HFFc6 (cell line): ENCODE results near the gene KCNIP1. TPM values are rescaled to one million over a fixed set of nuclear protein-coding genes. Genes with fewer than 3 reads are reported as not detected.

Source experiments
- DNase-seq: peaks from one replicate; pipeline ENCODE4 v3.0.0-alpha.2; 2018
- H3K27ac Mint-ChIP-seq: 2 replicates; pipeline ENCODE4 v1.8.0; 2020; ENCODE audit warnings: mild to moderate bottlenecking, mixed read lengths
- H3K27me3 Mint-ChIP-seq: 2 replicates; pipeline ENCODE4 v1.8.0; 2021; ENCODE audit warnings: mild to moderate bottlenecking, moderate library complexity, mixed read lengths; ENCODE audit not compliant: insufficient read depth
- H3K36me3 Mint-ChIP-seq: 2 replicates; pipeline ENCODE4 v1.8.0; 2021; ENCODE audit warnings: low read depth, mixed read lengths
- H3K4me1 Mint-ChIP-seq: 2 replicates; pipeline ENCODE4 v1.8.0; 2020; ENCODE audit warnings: low read depth, mixed read lengths
- H3K4me3 Mint-ChIP-seq: 2 replicates; pipeline ENCODE4 v1.8.0; 2020; ENCODE audit warnings: mild to moderate bottlenecking, moderate library complexity, mixed read lengths
- H3K9me3 Mint-ChIP-seq: 2 replicates; pipeline ENCODE4 v1.8.0; 2020; ENCODE audit warnings: mild to moderate bottlenecking, mixed read lengths
- CTCF ChIP-seq: fragments of 200-600 bp; sonication (generic); IDR thresholded peaks from 2 replicates; pipeline ENCODE4 v1.5.0; 2021; ENCODE audit warnings: antibody characterized with exemption, mild to moderate bottlenecking
- total RNA-seq, 6 experiments: library from RNA; stranded (reverse); fragmentation: NEBNext Ultra II Directional; extraction: Animal tissue kit (Norgen Biotek cat#: 25700); gene quantifications; 2 replicates in 1 of 6; 3 replicates in 5 of 6; pipeline ENCODE4 v1.2.3, GENCODE V29; 2021

Gene KCNIP1
- total RNA-seq, 6 experiments from 2014 or later: not detected

- Mint-ChIP-seq H3K36me3 (no peaks in the 10 kb centered on the region), H3K27me3 (peaks cover 3% of the 10 kb centered on the region; the same call in 1 of the 2 replicates), H3K9me3 (peaks cover 15% of the 10 kb centered on the region), H3K4me3 (no peak overlapping the region), H3K4me1 (no peaks in the 10 kb centered on the region), H3K27ac (no peak overlapping the region)
- DNase-seq: no peak
- no peak for TF ChIP-seq CTCF
Measured at GRCh38 chr5:170483701-170484458, 19.9 kb upstream of the KCNIP1 start.

DNA sequence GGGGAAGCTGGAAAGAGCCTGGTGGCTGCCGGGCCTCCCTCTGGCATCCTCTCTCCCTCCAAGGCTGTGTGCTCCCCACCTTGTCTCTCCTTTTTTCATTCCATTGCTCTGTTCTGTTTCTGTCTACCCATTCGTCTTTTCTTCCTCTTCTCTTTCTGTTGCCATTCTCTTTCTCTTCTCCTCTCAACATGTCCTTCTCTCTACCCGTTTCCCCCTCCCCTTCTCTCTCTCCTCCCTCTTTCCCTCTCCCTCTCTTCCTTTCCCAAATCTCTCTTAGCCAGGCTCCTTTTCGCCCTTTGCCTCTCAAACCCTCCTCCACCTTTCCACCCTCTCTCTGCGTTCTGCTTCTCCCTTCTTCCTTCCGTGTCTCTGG is 19.4 kb upstream of the KCNIP1 start:
- DNase-seq: no peak
- Mint-ChIP-seq H3K27me3 (peaks cover 3% of the 10 kb centered on the region; the same call in 1 of the 2 replicates), H3K4me1 (no peaks in the 10 kb centered on the region), H3K9me3 (peaks cover 15% of the 10 kb centered on the region), H3K36me3 (no peaks in the 10 kb centered on the region), H3K27ac (no peak overlapping the region), H3K4me3 (no peak overlapping the region)
- TF ChIP-seq CTCF: no peak

GRCh38 chr5:170484847-170485615 is 18.8 kb upstream of the KCNIP1 start:
- Mint-ChIP-seq H3K36me3 (no peaks in the 10 kb centered on the region), H3K9me3 (peaks cover 15% of the 10 kb centered on the region), H3K27me3 (peaks cover 3% of the 10 kb centered on the region; the same call in 1 of the 2 replicates), H3K27ac (no peak overlapping the region), H3K4me1 (no peaks in the 10 kb centered on the region), H3K4me3 (no peak overlapping the region)
- DNase-seq: no peak
- no peak for TF ChIP-seq CTCF

GRCh38 chr5:170485616-170485911 is 18.3 kb upstream of the KCNIP1 start:
- TF ChIP-seq CTCF: no peak
- Mint-ChIP-seq H3K4me3 (no peak overlapping the region), H3K27ac (no peak overlapping the region)

DNA sequence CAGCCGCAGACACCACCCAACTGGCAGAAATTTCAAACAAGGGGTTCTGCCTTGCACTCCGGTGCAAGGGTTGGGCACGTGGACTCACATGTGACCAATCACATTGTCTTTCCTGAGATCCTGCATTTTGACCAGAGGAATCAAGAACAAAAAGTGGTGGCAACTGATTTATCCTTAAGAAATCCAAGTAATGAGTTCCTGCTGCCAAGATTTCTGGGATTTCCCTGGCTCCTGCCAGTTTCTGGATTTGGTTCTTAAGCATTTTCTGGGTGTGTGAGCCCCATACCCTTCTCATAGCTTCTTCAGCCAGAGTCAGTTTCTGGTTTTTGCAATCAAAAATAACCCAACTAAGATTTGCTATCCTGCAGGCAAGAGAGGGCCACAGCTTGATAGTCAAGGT is 17.4 kb upstream of the KCNIP1 start:
- Mint-ChIP-seq H3K4me1 (peaks cover 5% of the 10 kb centered on the region), H3K36me3 (no peaks in the 10 kb centered on the region), H3K9me3 (peaks cover 15% of the 10 kb centered on the region), H3K27me3 (peaks cover 3% of the 10 kb centered on the region; the same call in 1 of the 2 replicates), H3K27ac (no peak overlapping the region), H3K4me3 (no peak overlapping the region)
- TF ChIP-seq CTCF: no peak
- no peak for DNase-seq

More at GRCh38 chr5:170485616-170485911, 18.3 kb upstream of the KCNIP1 start:
- peaks cover 15% of the 10 kb centered on the region for H3K9me3 Mint-ChIP-seq
- H3K27me3 Mint-ChIP-seq: peaks cover 3% of the 10 kb centered on the region; the same call in 1 of the 2 replicates
- no peaks in the 10 kb centered on the region for H3K4me1 Mint-ChIP-seq
- DNase-seq: no peak
- no peaks in the 10 kb centered on the region for H3K36me3 Mint-ChIP-seq
